Fibroblast of skin of back (primary cell): Measurements from ENCODE around the gene KIFAP3.
A peak's percentile ranks its signal among the peaks of the same experiment; 100 is the strongest.
"Not testable (repeated sequence)": the region's sequence is repeated elsewhere in the genome, so short reads cannot be mapped to it uniquely, and the experiment has no call there.

Source experiments
- DNase-seq: peaks from one replicate; pipeline ENCODE4 v3.0.0-alpha.2; 2013

KIFAP3 gene

DNA sequence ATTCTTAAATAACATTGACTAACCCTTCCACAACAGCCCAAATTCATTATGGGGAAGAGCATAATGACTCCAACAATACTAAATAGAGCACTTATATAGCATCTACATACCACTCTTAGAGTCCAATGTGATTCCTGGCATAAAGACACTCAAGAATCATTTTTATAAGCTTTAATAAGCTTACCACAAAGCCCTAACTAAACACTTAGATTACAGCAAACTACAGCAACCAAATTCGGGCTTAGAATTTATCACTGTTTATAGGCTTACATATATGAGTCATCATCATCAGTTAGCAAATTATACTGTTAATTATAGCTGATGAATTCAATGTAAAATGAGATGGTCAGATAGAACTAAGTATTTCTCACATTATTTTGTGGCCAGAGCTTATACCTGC is 188.1 kb downstream of the KIFAP3 start:
- no peak for DNase-seq

DNA sequence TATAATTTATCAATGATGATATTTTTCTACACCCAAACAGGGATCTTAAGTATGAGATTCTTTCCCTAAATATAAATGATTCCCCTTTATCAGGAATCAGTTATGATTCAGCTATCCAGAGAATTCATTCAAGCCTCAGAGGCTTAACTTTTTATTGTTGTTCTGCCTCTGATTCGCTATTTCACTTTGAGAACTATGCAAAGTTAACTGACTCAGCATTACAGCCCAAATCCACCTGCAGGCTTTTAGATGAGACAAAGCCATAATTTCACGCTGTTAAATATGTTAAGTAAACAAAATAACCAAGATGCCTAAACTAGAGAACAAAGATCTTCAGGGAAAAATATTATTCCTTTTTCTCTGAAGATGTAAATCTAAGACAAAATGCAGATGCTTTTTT is 189.3 kb downstream of the KIFAP3 start:
- no peak for DNase-seq

DNA sequence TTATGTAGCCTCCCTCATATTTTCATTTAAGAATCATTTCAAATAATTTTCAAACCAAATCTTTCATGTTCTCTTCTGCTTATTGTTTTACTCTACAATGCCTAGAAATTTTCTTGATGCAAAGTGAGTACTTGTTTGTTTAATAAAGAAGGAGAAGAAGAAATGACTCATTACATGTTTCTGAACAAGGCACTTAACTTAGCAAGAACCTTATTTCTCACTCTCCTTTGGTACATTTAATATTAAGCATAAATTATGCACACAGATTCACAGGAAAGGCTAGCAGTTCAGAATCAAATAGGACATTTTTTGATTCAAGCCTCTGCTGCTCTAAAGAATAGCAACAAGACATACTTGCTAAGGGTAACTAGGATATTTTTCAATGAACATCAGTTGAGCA is 189.9 kb downstream of the KIFAP3 start:
- DNase-seq, result no peak

DNA sequence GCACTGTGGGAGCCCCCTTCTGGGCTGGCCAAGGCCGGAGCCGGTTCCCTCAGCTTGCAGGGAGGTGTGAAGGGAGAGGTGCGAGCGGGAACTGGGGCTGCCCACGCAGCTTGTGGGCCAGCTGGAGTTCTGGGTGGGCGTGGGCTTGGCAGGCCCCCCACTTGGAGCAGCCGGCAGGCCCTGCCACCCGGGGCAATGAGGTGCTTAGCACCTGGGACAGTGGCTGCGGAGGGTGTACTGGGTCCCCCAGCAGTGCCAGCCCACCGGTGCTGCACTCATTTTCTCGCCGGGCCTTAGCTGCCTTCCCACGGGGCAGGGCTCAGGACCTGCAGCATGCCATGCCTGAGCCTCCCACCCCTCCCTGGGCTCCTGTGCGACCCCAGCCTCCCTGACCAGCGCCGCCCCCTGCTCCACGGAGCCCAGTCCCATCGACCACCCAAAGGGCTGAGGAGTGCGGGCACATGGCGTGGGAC is 192.4 kb downstream of the KIFAP3 start:
- no peak for DNase-seq

DNA sequence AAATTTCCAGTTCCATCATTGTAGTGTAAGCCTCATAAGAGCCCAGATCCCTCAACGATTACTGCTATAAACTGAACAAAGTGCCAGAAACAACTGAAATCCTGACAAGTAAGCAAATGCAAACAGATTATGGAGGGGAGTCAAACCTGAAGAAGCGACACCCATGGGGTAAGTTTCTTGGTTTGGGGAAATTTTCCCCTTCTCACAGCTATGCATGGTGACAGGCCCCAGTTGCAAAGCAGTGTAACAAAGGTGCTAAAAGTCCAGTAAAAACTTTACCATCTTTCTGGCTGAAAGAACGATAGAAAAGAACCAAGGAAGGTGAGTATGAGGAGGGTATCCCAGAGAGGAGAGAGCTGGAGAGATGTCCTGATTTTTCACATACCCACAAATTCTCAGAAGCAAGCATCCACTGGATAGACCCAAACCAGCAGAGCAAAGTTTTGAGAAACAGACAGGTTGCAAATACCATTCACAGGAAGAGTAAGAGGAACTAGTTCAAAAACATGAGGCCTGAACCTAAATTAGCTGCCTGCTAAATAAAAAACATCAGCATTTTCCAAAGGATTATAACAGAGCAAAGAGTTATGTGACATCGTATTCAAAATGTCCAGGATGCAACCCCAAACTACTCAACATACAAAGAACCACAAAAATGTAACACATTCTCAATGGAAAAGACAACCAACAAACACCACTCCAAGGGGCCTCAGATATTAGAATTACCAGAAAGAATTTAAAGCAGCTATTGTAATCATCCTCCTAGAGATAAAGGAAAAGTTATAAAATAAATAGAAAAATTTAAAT is 195.3 kb downstream of the KIFAP3 start:
- DNase-seq, result peak; percentile 50

DNA sequence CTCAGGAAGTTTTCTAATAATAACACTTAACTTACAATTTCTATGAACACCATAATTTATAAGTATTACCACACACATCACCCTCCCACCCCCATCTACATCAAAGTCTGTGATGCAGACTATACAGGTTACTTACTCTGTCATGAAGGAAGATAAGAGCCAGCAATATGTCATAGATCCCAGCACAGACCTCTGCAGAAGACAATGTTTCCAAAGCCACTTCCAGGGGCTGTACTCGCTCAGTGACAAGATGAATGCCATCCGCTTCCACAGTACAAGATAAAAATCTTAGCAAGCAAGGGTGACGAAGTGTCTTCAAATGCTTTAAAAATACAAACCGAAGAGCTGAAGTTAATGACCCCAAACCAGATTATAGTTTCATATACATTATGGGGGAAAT is 196.0 kb downstream of the KIFAP3 start:
- DNase-seq, result no peak

DNA sequence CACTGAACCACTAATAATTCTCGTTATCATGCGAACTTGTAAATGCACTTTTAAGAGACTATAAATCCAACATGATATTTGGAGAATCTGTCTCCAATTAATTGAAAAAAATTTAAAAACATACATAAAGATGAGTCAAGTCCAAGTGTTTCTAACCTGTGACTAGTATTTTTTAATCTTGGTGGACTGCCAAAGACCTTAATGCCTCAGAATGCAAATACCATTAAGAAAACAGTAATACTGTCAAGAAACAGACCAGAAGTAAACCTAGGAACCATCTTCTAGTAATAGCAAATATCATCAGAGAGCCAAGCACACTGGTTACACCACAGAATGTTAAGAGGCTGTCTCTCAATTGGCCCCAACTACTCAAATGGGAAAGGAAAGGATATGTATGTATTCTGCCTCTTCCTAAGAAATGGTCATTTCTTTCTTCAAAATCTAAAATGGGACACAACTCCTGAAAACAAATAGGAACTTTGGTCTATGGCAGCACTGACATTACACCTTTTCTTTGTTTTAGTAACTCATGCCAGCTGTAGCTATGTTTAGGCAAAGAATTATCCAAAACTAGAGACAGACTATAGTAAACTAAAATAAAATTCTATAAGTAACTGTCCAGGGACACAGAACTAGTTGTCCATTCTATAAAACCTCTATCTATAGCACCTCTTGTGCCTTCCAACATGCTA is 196.5 kb downstream of the KIFAP3 start:
- peak; percentile 56 for DNase-seq

DNA sequence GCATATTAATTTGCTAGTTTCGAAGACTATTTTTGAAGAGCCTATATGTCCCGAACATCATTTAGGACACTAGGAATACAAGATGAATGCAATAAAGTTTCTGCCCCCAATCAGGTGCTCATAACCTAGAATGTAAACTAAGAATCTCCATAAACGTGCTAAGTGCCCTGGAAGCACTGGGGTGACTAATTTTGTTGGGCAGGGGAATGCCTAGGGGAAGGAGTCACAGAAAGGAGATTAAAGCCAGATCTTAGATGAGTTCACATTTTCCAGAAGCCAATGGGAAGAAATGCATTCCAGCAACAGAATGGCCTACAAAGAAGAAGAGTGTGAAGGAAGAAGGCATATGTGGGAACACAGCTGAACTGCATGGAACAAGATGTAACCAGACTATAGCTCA is 200.3 kb downstream of the KIFAP3 start:
- peak; percentile 84 for DNase-seq

DNA sequence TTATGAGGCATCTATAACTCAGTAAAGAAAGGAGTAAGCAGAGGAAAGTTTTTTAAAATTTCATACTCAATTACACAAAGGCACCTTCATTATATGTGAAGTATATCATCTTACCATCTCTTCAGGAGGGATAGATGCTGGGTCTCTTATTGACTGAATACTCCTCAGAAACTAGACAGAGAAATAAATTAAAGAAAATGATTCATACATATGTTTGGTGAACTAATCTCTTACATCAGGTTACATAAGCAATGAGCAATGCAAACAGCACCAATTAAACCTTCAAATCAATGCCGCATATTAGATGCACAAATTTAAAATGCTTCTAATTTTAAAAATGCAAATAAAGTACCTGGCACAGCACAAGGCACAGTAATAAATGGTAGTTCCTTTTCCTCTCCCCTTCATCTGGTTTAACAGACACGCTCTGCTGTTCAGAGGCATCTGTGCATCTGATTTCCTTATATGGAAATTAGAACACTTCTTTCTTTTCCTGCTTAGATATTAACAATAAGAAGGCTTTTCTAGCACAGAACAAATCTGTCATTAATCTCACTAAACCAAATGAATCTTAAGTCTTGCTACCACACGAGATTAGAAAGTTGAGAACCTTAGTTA is 200.8 kb downstream of the KIFAP3 start:
- peak; percentile 27 for DNase-seq

DNA sequence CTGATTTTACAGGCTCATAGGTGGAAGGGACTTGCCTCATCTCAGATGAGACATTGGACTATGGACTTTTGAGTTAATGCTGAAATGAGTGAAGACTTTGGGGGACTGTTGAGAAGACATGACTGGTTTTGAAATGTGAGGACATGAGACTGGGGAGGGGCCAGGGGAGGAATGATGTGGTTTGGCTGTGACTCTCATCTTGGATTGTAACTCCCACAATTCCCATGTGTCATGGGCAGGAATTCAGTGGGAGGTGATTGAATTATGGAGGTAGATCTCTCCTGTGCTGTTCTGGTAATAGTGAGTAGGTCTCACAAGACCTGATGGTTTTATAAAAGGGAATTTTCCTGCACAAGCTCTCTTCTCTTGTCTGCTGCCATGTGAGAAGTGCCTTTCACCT is 201.6 kb downstream of the KIFAP3 start:
- DNase-seq, result peak; percentile 34

DNA sequence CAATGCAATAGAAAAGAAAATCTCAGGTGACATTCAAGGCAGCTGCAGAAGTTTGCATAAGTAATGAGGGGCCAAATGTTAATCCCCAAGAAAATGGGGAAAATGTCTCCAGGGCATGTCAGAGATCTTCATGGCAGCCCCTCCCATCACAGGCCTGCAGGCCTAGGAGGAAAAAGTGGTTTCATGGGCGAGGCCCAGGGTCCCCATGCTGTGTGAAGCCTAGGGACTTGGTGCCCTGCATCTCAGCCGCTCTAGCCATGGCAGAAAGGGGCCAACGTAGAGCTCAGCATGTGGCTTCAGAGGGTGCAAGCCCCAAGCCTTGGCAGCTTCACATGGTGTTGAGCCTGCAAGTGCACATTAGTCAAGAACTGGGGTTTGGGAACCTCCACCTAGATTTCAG is 202.5 kb downstream of the KIFAP3 start:
- not testable (repeated sequence) for DNase-seq
